ENCODE results near the gene PPM1D. TPM values are rescaled to one million over a fixed set of nuclear protein-coding genes. Genes with fewer than 3 reads are reported as not detected.

Gene PPM1D
- total RNA-seq, 4 donors from 2014 or later: 14.9 to 25.9 (median 15.6) TPM

DNA sequence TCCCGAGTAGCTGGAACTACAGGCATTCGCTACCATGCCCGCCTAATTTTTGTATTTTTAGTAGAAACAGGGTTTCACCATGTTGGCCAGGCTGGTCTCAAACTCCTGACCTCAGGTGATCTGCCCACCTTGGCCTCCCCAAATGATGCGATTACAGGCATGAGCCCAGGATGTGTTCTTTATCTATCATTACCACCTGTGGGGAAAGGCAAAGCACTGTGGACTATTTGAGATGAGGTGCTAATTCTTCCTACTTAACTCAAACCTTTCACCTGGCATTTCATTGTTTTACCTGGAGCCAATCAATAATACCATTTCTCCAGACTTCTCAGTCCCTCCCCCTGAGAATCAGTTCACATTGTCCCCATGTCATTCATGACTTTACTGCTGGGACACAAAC is 20.4 kb upstream of the PPM1D start:
- H3K36me3 ChIP-seq: no peaks in the 10 kb centered on the region
- TF ChIP-seq EP300 (IDR thresholded peaks at IDR 0.05) (no peak), POLR2A (IDR thresholded peaks at IDR 0.05) (no peak)
- TF ChIP-seq, protein P1, sequence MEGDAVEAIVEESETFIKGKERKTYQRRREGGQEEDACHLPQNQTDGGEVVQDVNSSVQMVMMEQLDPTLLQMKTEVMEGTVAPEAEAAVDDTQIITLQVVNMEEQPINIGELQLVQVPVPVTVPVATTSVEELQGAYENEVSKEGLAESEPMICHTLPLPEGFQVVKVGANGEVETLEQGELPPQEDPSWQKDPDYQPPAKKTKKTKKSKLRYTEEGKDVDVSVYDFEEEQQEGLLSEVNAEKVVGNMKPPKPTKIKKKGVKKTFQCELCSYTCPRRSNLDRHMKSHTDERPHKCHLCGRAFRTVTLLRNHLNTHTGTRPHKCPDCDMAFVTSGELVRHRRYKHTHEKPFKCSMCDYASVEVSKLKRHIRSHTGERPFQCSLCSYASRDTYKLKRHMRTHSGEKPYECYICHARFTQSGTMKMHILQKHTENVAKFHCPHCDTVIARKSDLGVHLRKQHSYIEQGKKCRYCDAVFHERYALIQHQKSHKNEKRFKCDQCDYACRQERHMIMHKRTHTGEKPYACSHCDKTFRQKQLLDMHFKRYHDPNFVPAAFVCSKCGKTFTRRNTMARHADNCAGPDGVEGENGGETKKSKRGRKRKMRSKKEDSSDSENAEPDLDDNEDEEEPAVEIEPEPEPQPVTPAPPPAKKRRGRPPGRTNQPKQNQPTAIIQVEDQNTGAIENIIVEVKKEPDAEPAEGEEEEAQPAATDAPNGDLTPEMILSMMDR (IDR thresholded peaks at IDR 0.05): no peak
- WGBS, 2 donors: 87 to 91% methylated on average over 4 of the region's 4 CpGs
- no peak for DNase-seq (ENCODE audit: low spot score in 2 of 2)
- H3K9me3 ChIP-seq: no peaks in the 10 kb centered on the region
- H3K27ac ChIP-seq: peak overlapping the region in 2 of 4 donors; percentile 1 to 46
- peaks cover 0 to 26% (median 4%) of the 10 kb centered on the region in 4 donors for H3K4me1 ChIP-seq
- H3K27me3 ChIP-seq: no peaks in the 10 kb centered on the region
- H3K4me3 ChIP-seq: no peak overlapping the region

DNA sequence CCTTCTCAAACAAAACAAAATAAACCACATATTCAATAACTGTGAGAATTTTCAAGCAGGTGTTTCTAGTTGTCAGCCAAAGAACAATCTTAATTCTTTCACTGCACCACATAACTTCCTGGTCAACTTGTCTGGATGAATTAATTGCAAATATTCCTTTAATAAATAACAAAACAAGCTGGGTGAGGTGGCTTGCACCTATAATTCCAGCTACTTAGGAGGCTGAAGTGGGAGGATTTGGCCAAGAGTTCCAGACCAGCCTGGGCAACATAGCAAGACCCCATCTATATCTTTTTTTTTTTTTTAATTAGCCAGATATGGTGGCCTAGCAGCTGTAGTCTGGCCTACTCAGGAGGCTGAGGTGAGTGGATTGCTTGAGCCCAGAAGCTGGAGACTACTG is 17.0 kb upstream of the PPM1D start:
- TF ChIP-seq EP300 (IDR thresholded peaks at IDR 0.05) (no peak), POLR2A (IDR thresholded peaks at IDR 0.05) (no peak)
- TF ChIP-seq, protein P1 (IDR thresholded peaks at IDR 0.05): no peak

DNA sequence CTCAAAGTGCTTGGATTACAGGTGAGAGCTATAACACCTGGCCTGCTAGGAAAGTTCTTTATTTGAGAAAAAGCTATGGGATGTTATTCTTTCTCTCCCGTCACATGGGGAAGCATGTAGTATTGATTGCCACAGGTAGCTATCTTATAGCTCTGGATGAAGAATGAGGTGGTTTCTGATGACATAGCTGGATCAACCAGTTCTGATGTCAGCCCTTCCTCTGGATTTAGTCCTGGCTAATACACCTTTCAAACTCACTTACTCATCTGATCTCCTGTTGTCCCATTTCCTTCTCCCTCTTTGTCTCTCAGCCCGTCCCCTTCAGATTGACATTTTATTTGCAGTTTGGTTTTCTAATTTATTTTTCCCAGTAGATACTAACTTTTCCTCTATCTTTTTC is 14.1 kb upstream of the PPM1D start:
- Histone ChIP-seq H3K27ac (no peak overlapping the region), H3K4me3 (no peak overlapping the region), H3K4me1 (no peaks in the 10 kb centered on the region), H3K27me3 (no peaks in the 10 kb centered on the region), H3K9me3 (no peaks in the 10 kb centered on the region), H3K36me3 (no peaks in the 10 kb centered on the region)
- WGBS, 2 donors: 88 to 97% methylated on average over 2 of the region's 2 CpGs
- TF ChIP-seq EP300 (IDR thresholded peaks at IDR 0.05) (no peak), POLR2A (IDR thresholded peaks at IDR 0.05) (no peak)
- TF ChIP-seq, protein P1 (IDR thresholded peaks at IDR 0.05): no peak
- DNase-seq (ENCODE audit: low spot score in 2 of 2): no peak

More for the DNA sequence above, 17.0 kb upstream of the PPM1D start:
- H3K36me3 ChIP-seq: no peaks in the 10 kb centered on the region
- no peaks in the 10 kb centered on the region for H3K27me3 ChIP-seq
- no peak overlapping the region for H3K4me3 ChIP-seq
- H3K4me1 ChIP-seq: peaks cover 0 to 14% (median 2%) of the 10 kb centered on the region in 4 donors
- no peak for DNase-seq (ENCODE audit: low spot score in 2 of 2)
- no peaks in the 10 kb centered on the region for H3K9me3 ChIP-seq
- H3K27ac ChIP-seq: no peak overlapping the region

DNA sequence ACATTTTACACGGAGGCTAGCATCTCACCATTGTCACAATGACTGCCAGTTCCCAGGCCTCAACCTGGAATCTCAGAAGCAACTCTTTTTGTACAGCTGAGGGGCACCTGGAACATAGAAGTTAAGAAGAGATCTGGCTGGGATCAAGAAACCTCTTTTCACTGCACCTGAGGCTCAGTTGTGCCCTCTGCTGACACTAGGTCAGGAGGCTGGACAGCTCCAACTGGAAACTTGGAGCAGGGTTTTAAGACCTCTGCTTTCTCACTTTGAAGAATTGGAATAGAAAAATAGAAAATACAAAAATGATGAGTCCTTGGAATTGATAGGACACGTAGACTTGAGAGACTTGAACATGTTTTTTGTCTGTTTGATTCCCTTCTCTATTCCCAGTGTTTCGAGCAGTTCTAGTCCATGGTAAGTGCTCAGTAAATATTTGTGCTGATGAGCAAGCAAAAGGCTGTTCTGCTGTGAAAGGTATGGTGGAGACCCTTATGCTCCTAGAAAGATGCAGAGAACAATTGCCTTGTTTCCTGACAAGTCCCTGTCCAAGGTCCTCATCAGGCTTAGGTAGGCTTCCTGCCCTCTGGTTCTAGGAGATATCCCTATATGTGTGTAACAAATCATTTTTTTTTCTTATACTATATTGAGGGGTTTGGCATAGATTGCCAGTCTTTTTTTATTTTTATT is 13.6 kb upstream of the PPM1D start:
- Histone ChIP-seq H3K27ac (no peak overlapping the region), H3K4me1 (no peaks in the 10 kb centered on the region), H3K4me3 (no peak overlapping the region), H3K27me3 (no peaks in the 10 kb centered on the region), H3K9me3 (no peaks in the 10 kb centered on the region), H3K36me3 (no peaks in the 10 kb centered on the region)
- DNase-seq (ENCODE audit: low spot score in 2 of 2): no peak
- TF ChIP-seq, protein P1 (IDR thresholded peaks at IDR 0.05): no peak
- TF ChIP-seq POLR2A (IDR thresholded peaks at IDR 0.05) (no peak), EP300 (IDR thresholded peaks at IDR 0.05) (no peak)
- 66 to 74% methylated on average over 3 of the region's 3 CpGs for WGBS, 2 donors

DNA sequence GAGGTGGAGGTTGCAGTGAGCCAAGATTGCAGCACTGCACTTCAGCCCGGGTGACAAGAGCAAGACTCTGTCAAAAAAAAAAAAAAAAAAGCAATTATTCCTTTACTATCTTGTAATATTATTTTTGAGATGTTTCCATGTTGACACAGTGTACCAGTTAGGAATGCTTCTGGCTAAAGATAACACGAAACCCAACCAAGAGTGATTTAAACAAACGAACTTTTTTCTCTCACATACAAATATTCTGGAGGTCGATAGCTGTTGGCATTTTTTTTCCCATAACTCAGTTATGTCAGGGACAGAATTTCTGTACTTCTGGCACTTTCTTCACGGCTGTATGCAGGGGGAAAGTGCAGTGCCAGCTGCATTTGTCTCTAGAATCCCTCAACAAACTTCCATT is 9.9 kb upstream of the PPM1D start:
- no peak for DNase-seq (ENCODE audit: low spot score in 2 of 2)
- TF ChIP-seq, protein P1 (IDR thresholded peaks at IDR 0.05): no peak
- TF ChIP-seq EP300 (IDR thresholded peaks at IDR 0.05): no peak
- TF ChIP-seq POLR2A (IDR thresholded peaks at IDR 0.05): no peak
- Histone ChIP-seq H3K9me3 (no peaks in the 10 kb centered on the region), H3K36me3 (no peaks in the 10 kb centered on the region), H3K4me1 (no peaks in the 10 kb centered on the region), H3K27ac (no peak overlapping the region), H3K4me3 (no peak overlapping the region), H3K27me3 (no peaks in the 10 kb centered on the region)
- WGBS, 2 donors: 53 to 61% methylated on average over 5 of the region's 5 CpGs
